ENCODE results near the gene FBXL19. TPM values are rescaled to one million over a fixed set of nuclear protein-coding genes. Genes with fewer than 3 reads are reported as not detected.

FBXL19 gene
- total and polyA plus RNA-seq, 5 experiments from 2014 or later: 0.06 to 16.8 (median 0.29) TPM

- Mint-ChIP-seq H3K36me3 (no peaks in the 10 kb centered on the region), H3K4me1 (peaks cover 21 to 36% (median 28%) of the 10 kb centered on the region in 4 donors), H3K27me3 (no peaks in the 10 kb centered on the region), H3K9me3 (no peaks in the 10 kb centered on the region), H3K4me3 (peak overlapping the region; percentile 31 to 81 (median 70)), H3K27ac (peak overlapping the region in 7 of 10 donors; percentile 16 to 76 (median 65))
- no peak for ATAC-seq
- POLR2A ChIA-PET: interaction anchor here (0.8 to 2.3 kb wide), 2 partner anchors 50 to 944 kb away, joined by 3 to 9 read pairs; no protein-coding TSS in a partner anchor
- DNase-seq: no peak
These were observed 1.7 kb downstream of the FBXL19 start for GRCh38 chr16:30924913-30925631.

DNA sequence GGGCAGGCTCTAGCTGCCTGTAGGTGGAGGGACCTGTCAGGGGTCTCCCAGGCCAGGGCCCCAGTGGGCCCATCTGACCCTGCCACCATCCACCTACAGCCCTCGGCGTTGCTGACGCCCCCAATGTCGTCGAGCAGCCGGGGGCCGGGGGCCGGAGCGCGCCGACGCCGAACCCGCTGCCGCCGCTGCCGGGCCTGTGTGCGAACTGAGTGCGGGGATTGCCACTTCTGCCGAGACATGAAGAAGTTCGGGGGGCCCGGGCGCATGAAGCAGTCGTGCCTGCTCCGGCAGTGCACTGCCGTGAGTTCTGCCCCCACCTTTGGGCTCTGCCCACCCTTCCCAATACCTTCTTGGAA lies 2.2 kb downstream of the FBXL19 start:
- ATAC-seq (no peak), DNase-seq (no peak)
- Mint-ChIP-seq H3K4me3 (peak overlapping the region in 7 of 10 donors; percentile 38 to 86 (median 60)), H3K4me1 (peaks cover 21 to 36% (median 28%) of the 10 kb centered on the region in 4 donors), H3K36me3 (peaks cover 0 to 3% (median 0%) of the 10 kb centered on the region in 3 donors), H3K9me3 (no peaks in the 10 kb centered on the region), H3K27ac (peak overlapping the region in 1 of 10 donors; percentile 37), H3K27me3 (no peaks in the 10 kb centered on the region)
- POLR2A ChIA-PET: interaction anchor here (0.8 to 1.2 kb wide), 2 partner anchors 21 to 944 kb away, joined by 3 read pairs; no protein-coding TSS in a partner anchor

DNA sequence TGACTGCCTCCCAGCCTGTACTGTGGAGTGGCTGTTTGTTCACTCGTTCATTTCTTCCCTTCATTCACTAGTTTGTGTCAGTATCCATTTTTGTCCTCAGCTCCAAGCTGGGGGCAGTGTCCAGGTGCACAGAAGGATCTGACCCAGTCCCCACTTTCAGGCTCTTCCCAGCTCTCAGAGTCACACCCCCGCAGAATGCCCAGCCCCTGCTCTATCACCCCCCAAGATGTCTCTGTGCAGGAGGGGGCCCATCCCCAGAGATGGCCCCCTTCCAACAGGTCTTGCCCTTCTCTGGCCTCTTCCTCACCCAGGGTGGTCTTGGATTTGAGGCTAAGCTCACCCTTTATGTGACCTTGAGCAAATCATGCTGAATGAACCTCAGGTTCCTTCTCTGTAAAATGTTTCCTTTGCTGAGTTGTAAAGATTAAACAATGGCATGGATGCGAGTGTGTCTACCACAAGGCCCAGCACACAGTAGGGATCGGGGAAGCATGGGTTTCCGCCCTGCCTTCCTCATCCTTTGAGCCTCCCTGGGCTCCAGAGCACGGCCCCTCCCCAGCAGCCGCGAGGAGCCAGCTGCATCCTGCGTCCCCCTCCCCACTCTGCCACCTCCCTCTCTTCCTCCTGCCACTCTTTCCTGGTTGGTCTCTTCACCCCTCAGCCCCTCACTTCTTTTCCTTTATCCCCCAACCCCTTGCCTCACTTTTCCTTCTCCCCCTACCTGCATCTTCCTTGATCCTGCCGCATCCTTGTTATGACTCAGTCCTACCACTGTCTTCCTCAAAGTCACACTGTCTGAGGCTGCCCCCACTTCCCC lies 2.8 kb downstream of the FBXL19 start:
- no peak for ATAC-seq
- no peaks in the 10 kb centered on the region for H3K9me3 Mint-ChIP-seq
- peaks cover 0 to 7% (median 0%) of the 10 kb centered on the region in 3 donors for H3K36me3 Mint-ChIP-seq
- peak overlapping the region in 5 of 10 donors; percentile 2 to 67 (median 37) for H3K27ac Mint-ChIP-seq
- peaks cover 22 to 36% (median 28%) of the 10 kb centered on the region in 4 donors for H3K4me1 Mint-ChIP-seq
- no peak for DNase-seq
- POLR2A ChIA-PET: interaction anchor here (1.2 to 2.0 kb wide), 2 partner anchors 16 to 21 kb away, joined by 3 to 7 read pairs; no protein-coding TSS in a partner anchor
- peak overlapping the region in 8 of 10 donors; percentile 38 to 86 (median 55) for H3K4me3 Mint-ChIP-seq
- no peaks in the 10 kb centered on the region for H3K27me3 Mint-ChIP-seq

GRCh38 chr16:30926937-30927788 lies 3.8 kb downstream of the FBXL19 start:
- H3K36me3 Mint-ChIP-seq: peaks cover 0 to 7% (median 0%) of the 10 kb centered on the region in 3 donors
- POLR2A ChIA-PET: interaction anchor here (1.3 to 2.0 kb wide), 2 partner anchors 15 to 122 kb away, joined by 3 to 7 read pairs; no protein-coding TSS in a partner anchor
- H3K9me3 Mint-ChIP-seq: no peaks in the 10 kb centered on the region
- H3K27ac Mint-ChIP-seq: peak overlapping the region in 4 of 10 donors; percentile 2 to 67 (median 44)
- peaks cover 18 to 32% (median 22%) of the 10 kb centered on the region in 4 donors for H3K4me1 Mint-ChIP-seq
- no peaks in the 10 kb centered on the region for H3K27me3 Mint-ChIP-seq
- DNase-seq: no peak
- ATAC-seq: no peak
- peak overlapping the region in 3 of 10 donors; percentile 26 to 76 (median 49) for H3K4me3 Mint-ChIP-seq

GRCh38 chr16:30927789-30928378 lies 4.5 kb downstream of the FBXL19 start:
- peak in 2 of 10 donors; percentile 21 to 30 for DNase-seq
- H3K9me3 Mint-ChIP-seq: no peaks in the 10 kb centered on the region
- H3K27ac Mint-ChIP-seq: peak overlapping the region in 2 of 10 donors; percentile 5 to 37
- peaks cover 0 to 15% (median 1%) of the 10 kb centered on the region in 3 donors for H3K36me3 Mint-ChIP-seq
- POLR2A ChIA-PET: interaction anchor here (1.3 to 2.0 kb wide), 2 partner anchors 14 to 122 kb away, joined by 3 to 7 read pairs; no protein-coding TSS in a partner anchor
- H3K4me3 Mint-ChIP-seq: no peak overlapping the region
- H3K27me3 Mint-ChIP-seq: no peaks in the 10 kb centered on the region
- ATAC-seq: peak in 1 of 2 donors; percentile 6
- peaks cover 16 to 32% (median 20%) of the 10 kb centered on the region in 4 donors for H3K4me1 Mint-ChIP-seq

- peak overlapping the region in 1 of 10 donors; percentile 5 for H3K27ac Mint-ChIP-seq
- H3K27me3 Mint-ChIP-seq: no peaks in the 10 kb centered on the region
- DNase-seq (no peak), ATAC-seq (no peak)
- H3K4me3 Mint-ChIP-seq: no peak overlapping the region
- peaks cover 14 to 30% (median 20%) of the 10 kb centered on the region in 4 donors for H3K4me1 Mint-ChIP-seq
- peaks cover 0 to 15% (median 1%) of the 10 kb centered on the region in 3 donors for H3K36me3 Mint-ChIP-seq
- no peaks in the 10 kb centered on the region for H3K9me3 Mint-ChIP-seq
- POLR2A ChIA-PET: interaction anchor here (1.3 kb wide), 1 partner anchor 123 kb away, joined by 3 read pairs; no protein-coding TSS in a partner anchor
These were observed 5.0 kb downstream of the FBXL19 start for GRCh38 chr16:30928390-30928789.

DNA sequence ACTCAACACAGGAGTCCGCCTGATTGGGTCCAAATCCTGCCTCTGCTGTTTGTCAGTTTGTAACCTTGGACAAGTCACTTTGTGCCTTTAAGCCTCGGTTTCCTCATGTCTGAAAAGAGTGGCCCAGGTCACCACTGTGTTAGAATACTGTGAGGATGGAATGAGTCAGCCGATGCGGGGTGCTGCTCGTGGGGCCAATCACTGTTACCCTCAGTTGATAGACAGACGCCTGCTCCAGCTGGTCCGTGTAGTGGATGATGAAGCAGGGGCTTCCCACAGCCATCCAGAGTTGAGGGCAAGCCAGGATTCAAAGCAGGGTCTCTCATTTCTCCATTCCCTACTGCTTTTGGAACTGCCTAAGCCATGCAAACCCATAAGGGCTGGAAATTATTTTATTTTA lies 5.8 kb downstream of the FBXL19 start:
- H3K27ac Mint-ChIP-seq: peak overlapping the region in 1 of 10 donors; percentile 79
- no peak for DNase-seq
- POLR2A ChIA-PET: interaction anchor here (2.0 kb wide), 1 partner anchor 12 kb away, joined by 10 read pairs; no protein-coding TSS in a partner anchor
- H3K27me3 Mint-ChIP-seq: no peaks in the 10 kb centered on the region
- H3K36me3 Mint-ChIP-seq: peaks cover 0 to 15% (median 1%) of the 10 kb centered on the region in 3 donors
- H3K4me1 Mint-ChIP-seq: peaks cover 14 to 30% (median 20%) of the 10 kb centered on the region in 4 donors
- H3K9me3 Mint-ChIP-seq: no peaks in the 10 kb centered on the region
- ATAC-seq: no peak
- no peak overlapping the region for H3K4me3 Mint-ChIP-seq

DNA sequence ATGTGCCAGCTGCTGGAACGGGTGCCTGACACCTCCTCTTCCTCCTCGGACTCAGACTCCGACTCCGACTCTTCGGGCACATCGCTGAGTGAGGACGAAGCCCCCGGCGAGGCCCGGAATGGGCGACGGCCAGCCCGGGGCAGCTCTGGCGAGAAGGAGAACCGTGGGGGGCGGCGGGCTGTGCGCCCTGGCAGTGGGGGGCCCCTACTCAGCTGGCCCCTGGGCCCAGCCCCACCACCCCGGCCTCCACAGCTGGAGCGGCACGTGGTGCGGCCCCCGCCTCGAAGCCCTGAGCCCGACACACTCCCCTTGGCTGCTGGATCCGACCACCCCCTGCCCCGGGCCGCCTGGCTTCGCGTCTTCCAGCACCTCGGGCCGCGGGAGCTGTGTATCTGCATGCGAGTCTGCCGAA lies 6.8 kb downstream of the FBXL19 start:
- peaks cover 0 to 15% (median 1%) of the 10 kb centered on the region in 3 donors for H3K36me3 Mint-ChIP-seq
- H3K4me1 Mint-ChIP-seq: peaks cover 16 to 29% (median 19%) of the 10 kb centered on the region in 4 donors
- POLR2A ChIA-PET: interaction anchor here (2.0 kb wide), 1 partner anchor 11 kb away, joined by 10 read pairs; no protein-coding TSS in a partner anchor
- H3K4me3 Mint-ChIP-seq: no peak overlapping the region
- ATAC-seq (no peak), DNase-seq (no peak)
- H3K27me3 Mint-ChIP-seq: no peaks in the 10 kb centered on the region
- H3K9me3 Mint-ChIP-seq: no peaks in the 10 kb centered on the region
- H3K27ac Mint-ChIP-seq: no peak overlapping the region

GRCh38 chr16:30931068-30931650 lies 7.8 kb downstream of the FBXL19 start:
- Mint-ChIP-seq H3K36me3 (peaks cover 0 to 15% (median 1%) of the 10 kb centered on the region in 3 donors), H3K27ac (no peak overlapping the region), H3K4me1 (peaks cover 17 to 31% (median 18%) of the 10 kb centered on the region in 4 donors), H3K4me3 (no peak overlapping the region), H3K27me3 (no peaks in the 10 kb centered on the region), H3K9me3 (no peaks in the 10 kb centered on the region)
- no peak for DNase-seq
- POLR2A ChIA-PET: interaction anchor here (0.6 to 2.0 kb wide), 2 partner anchors 10 to 299 kb away, joined by 3 to 10 read pairs; no protein-coding TSS in a partner anchor
- ATAC-seq: no peak

DNA sequence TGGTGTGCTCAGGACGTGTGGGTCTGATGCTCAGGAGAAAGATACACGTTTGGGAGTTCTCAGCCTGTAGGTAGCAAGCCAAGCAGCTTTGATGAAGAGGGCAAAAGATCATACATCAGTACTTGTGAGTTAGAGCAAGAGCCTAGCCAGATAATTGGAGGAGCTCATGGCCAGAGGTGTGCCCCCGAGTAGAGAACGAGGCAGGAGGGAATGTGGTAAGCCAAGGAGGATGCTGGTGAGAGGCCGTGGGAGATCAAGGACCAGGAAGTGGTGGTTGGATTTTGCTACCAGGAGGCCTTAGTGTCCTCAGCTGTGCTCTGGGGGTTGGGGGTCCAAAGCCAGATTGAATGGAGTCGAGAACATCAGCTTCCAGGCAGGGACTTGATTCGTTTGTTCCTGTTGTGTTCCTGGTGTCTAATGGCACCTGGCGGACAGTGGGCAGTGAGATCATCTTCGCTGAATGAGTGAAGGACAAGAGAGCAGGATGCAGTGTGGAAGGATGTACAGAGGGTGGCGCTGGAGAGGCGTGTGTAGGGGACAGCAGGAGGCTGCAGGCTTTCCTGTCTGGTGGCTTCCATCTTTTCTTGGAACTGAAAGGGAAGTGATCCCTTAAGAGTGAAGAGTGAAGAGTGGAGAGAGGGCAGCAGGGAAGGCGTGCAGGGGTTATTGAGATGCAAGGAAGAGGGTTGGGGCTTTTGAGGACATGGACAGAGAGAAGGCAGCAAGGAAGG lies 11.6 kb downstream of the FBXL19 start:
- POLR2A ChIA-PET: interaction anchor here (1.2 kb wide), 1 partner anchor 15 kb away, joined by 3 read pairs; no protein-coding TSS in a partner anchor
- DNase-seq (peak in 1 of 10 donors; percentile 24), ATAC-seq (peak in 1 of 2 donors; percentile 46)
- H3K4me1 Mint-ChIP-seq: peaks cover 11 to 23% (median 17%) of the 10 kb centered on the region in 4 donors
- no peaks in the 10 kb centered on the region for H3K27me3 Mint-ChIP-seq
- peaks cover 0 to 17% (median 1%) of the 10 kb centered on the region in 3 donors for H3K36me3 Mint-ChIP-seq
- H3K4me3 Mint-ChIP-seq: no peak overlapping the region
- peak overlapping the region in 9 of 10 donors; percentile 35 to 88 (median 65) for H3K27ac Mint-ChIP-seq
- no peaks in the 10 kb centered on the region for H3K9me3 Mint-ChIP-seq
